ENCODE data around the gene ARSI. TPM values are rescaled to one million over a fixed set of nuclear protein-coding genes. Genes with fewer than 3 reads are reported as not detected.

ARSI gene
- polyA plus RNA-seq, 1 of the 3 experiments (the other 2 are of a cell fraction) = 0.20 TPM

- TF ChIP-seq RAD21 (IDR thresholded peaks at IDR 0.05; ENCODE audit: low read length) (no peak), TEAD4 (IDR thresholded peaks at IDR 0.05; ENCODE audit: borderline replicate concordance, insufficient read depth) (no peak), POLR2AphosphoS5 (IDR thresholded peaks at IDR 0.05; ENCODE audit: low read depth, low read length) (no peak), IRF3 (IDR thresholded peaks at IDR 0.05; ENCODE audit: low read depth, low read length) (no peak), MXI1 (IDR thresholded peaks at IDR 0.05; ENCODE audit: low read depth, low read length) (no peak)
- TF ChIP-seq, protein P1, sequence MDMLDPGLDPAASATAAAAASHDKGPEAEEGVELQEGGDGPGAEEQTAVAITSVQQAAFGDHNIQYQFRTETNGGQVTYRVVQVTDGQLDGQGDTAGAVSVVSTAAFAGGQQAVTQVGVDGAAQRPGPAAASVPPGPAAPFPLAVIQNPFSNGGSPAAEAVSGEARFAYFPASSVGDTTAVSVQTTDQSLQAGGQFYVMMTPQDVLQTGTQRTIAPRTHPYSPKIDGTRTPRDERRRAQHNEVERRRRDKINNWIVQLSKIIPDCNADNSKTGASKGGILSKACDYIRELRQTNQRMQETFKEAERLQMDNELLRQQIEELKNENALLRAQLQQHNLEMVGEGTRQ (IDR thresholded peaks at IDR 0.05; ENCODE audit: borderline replicate concordance, low read depth, low read length) = no peak
Measured at GRCh38 chr5:150347003-150347402, 44.3 kb upstream of the ARSI start (continued).

GRCh38 chr5:150346592-150346991 is 43.9 kb upstream of the ARSI start:
- Histone ChIP-seq H3K27me3 (ENCODE audit: insufficient read depth) (no peaks in the 10 kb centered on the region), H2AFZ (ENCODE audit: low read depth) (no peak overlapping the region), H3F3A (replicated peaks; ENCODE audit: insufficient read depth) (peaks cover 4% of the 10 kb centered on the region), H3K9me3 (no peaks in the 10 kb centered on the region), H3K9me2 (no peaks in the 10 kb centered on the region), H4K20me1 (ENCODE audit: insufficient read depth) (no peaks in the 10 kb centered on the region), H3K36me3 (replicated peaks in 1 of 2; ENCODE audit: control insufficient read depth in 1 of 2, insufficient read depth in 2 of 2, low read length in 1 of 2) (no peaks in the 10 kb centered on the region), H3K9ac (no peak overlapping the region), H3K4me3 (ENCODE audit: low read depth in 2 of 2, low read length in 1 of 2) (no peak overlapping the region), H3K27ac (ENCODE audit: low read depth in 2 of 2, low read length in 1 of 2) (no peak overlapping the region), H3K79me2 (ENCODE audit: insufficient read depth) (no peaks in the 10 kb centered on the region), H3K4me1 (ENCODE audit: control insufficient read depth in 1 of 2, insufficient read depth in 2 of 2, low read depth in 1 of 2, low read length in 1 of 2) (peaks cover 0 to 11% of the 10 kb centered on the region in 2 experiments; a peak in 2 of 4 replicates), H3K4me2 (no peak overlapping the region)
- TF ChIP-seq SMC3 (IDR thresholded peaks at IDR 0.05; ENCODE audit: low read depth, low read length) (no peak), POLR2AphosphoS5 (IDR thresholded peaks at IDR 0.05; ENCODE audit: low read depth, low read length) (no peak), TCF12 (IDR thresholded peaks at IDR 0.05) (no peak), RFX5 (IDR thresholded peaks at IDR 0.05; ENCODE audit: low read length) (no peak), SIN3A (IDR thresholded peaks at IDR 0.05; ENCODE audit: borderline replicate concordance, low read depth, low read length) (no peak), MXI1 (IDR thresholded peaks at IDR 0.05; ENCODE audit: low read depth, low read length) (no peak), JUND (IDR thresholded peaks at IDR 0.05) (no peak), RCOR1 (IDR thresholded peaks at IDR 0.05; ENCODE audit: low read length) (no peak), GABPA (IDR thresholded peaks at IDR 0.05; ENCODE audit: low read depth) (no peak), EZH2phosphoT487 (IDR thresholded peaks at IDR 0.05; ENCODE audit: borderline replicate concordance, low read depth) (no peak), NFIC (IDR thresholded peaks at IDR 0.05; ENCODE audit: borderline replicate concordance) (no peak), FOXJ3 (CRISPR knock-in tag; IDR thresholded peaks at IDR 0.05) (no peak)
- TF ChIP-seq, protein P2, sequence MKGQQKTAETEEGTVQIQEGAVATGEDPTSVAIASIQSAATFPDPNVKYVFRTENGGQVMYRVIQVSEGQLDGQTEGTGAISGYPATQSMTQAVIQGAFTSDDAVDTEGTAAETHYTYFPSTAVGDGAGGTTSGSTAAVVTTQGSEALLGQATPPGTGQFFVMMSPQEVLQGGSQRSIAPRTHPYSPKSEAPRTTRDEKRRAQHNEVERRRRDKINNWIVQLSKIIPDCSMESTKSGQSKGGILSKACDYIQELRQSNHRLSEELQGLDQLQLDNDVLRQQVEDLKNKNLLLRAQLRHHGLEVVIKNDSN (IDR thresholded peaks at IDR 0.05; ENCODE audit: borderline replicate concordance, low read depth) = no peak
- TF ChIP-seq, protein P3, sequence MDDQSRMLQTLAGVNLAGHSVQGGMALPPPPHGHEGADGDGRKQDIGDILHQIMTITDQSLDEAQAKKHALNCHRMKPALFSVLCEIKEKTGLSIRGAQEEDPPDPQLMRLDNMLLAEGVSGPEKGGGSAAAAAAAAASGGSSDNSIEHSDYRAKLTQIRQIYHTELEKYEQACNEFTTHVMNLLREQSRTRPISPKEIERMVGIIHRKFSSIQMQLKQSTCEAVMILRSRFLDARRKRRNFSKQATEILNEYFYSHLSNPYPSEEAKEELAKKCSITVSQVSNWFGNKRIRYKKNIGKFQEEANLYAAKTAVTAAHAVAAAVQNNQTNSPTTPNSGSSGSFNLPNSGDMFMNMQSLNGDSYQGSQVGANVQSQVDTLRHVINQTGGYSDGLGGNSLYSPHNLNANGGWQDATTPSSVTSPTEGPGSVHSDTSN (IDR thresholded peaks at IDR 0.05) = no peak
- TF ChIP-seq, protein P4, sequence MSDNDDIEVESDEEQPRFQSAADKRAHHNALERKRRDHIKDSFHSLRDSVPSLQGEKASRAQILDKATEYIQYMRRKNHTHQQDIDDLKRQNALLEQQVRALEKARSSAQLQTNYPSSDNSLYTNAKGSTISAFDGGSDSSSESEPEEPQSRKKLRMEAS (IDR thresholded peaks at IDR 0.05; ENCODE audit: low read depth) = no peak
- 95% methylated on average over 6 of the region's 6 CpGs for WGBS (ENCODE audit: low lambda C conversion rate)
- CTCF ChIA-PET = interaction anchor here (7.1 kb wide), 1 partner anchor 74 kb away, joined by 109 read pairs; no protein-coding TSS in a partner anchor
- POLR2A ChIA-PET = no interaction called here
- no peak for DNase-seq
